Fibroblast of skin of left biceps (primary cell): ENCODE results near the gene AGXT.
A peak's percentile ranks its signal among the peaks of the same experiment; 100 is the strongest.
"Not testable (repeated sequence)": the region's sequence is repeated elsewhere in the genome, so short reads cannot be mapped to it uniquely, and the experiment has no call there.

Experiments
- DNase-seq, 2 experiments: peaks; one replicate each; pipeline ENCODE4 v3.0.0-alpha.2; 2013; ENCODE audit warnings: low read depth in 2 of 2

Gene AGXT

DNA sequence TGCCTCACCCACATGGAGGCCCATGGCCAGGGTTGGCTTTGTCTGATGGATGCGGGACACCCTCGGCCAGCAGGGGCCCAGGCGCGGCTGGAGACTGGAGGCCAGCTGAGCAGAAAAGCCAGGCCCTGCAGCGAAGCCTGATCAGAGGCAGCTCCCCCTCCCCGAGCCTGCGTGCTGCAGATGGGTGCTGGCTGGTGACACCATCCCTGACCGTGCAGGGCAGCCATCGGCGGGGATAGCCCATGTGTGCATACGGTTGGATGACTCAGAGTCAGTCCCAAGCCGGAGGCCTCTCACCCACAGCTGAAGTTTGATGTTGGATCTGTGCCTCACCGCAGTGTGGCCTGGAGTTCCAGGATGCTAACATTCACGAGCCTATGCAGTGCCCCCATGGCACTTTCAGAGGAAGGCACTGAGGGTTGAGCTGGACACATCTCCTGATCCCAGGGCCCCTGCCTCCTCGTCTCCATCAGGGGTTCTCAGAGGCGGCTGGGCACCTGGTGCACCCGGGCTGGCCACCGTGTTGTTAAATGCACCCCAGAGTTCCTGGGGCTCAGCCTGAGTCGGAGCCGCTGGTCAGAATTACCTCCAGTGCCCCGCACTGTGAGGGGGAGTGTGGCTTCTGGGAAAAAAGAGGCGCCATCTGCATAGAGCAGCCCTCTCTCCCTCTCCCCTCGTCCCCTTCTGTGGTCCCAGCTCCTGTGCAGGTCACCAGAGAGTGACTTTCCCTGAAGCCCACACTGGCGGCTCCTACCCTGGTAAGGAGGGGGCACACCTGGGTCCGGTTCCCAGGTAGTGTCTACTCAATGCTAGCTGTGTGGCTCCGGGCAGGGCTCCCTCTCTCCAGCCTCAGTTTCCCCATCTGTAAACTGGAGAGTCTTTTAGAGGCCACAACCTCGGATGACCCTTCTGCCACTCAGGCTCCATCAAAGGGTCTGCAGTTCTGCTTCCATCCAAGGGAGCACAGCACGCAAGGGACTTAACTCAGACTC is 29.2 kb upstream of the AGXT start:
- no peak for DNase-seq

DNA sequence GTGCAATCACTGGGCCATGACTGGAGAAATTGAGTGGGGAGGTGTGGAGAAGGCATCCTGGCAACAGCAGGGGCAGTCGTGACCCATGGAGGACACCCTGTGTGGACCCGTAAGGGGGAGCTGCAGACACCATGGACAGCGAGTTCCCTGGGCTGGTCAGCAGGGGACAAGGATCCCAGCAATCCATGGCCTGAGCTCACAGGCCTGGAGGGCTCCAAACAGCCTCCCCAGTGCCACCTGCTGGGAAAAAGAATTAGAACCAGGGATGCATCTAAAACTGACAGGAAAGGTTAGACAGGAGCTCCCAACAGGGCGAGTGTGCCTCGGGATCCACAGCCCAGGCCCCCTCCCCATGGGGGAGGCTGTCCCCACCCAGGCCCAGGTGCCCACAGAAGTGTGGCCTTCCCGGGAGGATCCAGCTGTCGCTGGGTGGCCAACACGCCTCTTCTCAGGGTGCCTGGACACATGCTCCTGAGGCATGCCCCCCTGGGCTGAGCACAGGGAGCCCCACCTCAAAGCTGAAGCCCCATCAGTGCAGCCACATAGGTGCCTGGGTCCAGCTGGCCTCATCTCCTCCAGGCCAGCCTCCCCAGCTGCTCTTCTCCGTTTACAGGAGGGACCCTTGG is 28.1 kb upstream of the AGXT start:
- DNase-seq: peak in 1 of 2 experiments; percentile 3

DNA sequence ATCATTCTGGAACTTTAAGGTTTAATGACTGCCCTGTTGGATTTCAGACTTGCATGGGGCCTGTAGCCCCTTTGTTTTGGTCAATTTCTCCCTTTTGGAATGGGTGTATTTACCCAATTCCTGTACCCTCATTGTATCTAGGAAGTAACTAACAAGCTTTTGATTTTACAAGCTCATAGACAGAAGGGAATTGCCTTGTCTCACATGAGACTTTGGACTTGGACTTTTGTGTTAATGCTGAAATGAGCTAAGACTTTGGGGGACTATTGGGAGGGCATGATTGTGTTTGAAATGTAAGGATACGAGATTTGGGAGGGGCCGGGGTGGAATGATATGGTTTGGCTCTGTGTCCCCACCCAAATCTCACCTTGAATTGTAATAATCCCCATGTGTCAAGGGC is 22.3 kb upstream of the AGXT start:
- DNase-seq: not testable (repeated sequence)

DNA sequence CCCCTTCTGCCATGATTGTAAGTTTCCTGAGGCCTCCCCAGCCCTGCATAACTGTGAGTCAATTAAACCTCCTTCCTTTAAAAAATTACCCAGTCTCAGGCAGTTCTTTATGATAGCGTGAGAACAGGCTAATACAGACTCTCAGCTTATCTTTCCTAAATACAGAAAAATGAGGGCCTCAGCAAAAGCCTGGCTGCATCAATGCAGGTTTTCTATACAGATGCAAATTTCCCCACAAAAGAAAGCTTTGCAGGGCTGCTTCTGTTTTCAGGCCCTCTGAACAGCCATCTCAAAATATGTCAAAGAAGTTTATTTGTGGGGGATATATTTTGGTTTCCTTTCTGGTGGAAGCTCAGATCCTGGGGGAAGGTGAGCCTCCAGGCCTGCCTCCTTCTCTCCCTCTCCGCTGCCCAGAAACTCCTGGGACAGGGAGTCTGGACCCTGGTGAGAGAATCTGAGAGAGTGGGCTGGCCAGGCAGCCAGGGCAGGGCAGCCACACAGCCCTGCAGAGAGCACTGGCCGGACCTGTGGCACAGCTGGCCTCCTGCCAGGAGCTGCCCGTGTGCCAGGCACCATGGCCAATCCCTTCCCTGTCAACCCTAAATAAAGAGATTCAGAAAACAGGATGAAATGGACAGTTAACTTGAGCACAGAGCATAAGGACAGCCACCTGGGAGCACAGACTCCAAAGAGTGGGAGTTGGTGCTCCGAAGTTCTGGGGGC is 21.6 kb upstream of the AGXT start:
- no peak for DNase-seq

DNA sequence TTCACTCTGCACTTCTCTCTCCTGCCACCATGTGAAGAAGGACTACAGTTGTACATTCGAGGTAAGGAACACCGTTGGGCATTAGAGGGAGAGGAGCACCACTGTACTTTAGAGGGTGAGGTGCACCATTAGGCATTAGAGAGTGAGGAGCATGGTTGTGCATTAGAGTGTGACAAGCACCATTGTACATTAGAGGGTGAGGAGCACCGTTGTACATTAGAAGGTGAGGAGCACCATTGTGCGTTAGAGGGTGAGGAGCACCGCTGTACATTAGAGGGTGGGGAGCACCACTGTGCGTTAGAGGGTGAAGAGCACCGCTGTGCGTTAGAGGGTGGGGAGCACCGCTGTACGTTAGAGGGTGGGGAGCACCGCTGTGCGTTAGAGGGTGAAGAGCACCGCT is 20.8 kb upstream of the AGXT start:
- DNase-seq: no peak

DNA sequence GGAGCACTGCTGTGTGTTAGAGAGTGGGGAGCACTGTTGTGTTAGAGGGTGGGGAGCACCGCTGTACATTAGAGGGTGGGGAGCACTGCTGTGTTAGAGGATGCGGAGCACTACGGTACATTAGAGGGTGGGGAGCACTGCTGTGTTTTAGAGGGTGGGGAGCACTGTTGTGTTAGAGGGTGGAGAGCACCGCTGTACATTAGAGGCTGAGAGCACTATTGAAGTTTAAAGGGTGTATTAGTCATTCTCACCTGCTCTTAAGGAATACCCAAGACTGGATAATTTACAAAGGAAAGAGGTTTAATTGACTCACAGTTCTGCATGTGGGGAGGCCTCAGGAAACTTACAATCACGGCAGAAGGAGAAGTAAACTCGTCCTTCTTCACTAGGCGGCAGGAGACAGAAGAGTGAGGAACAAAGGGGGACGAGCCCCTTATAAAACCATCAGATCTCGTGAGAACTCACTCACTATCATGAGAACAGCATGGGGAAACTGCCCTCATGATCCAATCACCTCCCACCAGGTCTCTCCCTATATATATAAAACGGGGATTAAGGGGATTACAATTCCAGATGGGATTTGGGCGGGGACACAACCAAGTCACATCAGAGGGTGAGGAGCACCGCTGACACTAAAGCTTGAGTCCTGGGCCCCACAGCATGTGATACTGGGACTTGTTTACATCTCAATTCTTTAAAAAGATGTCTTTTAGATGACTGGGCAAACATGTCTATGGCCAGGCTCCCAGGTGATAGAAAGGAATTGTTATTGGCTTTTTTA is 19.5 kb upstream of the AGXT start:
- DNase-seq: no peak

DNA sequence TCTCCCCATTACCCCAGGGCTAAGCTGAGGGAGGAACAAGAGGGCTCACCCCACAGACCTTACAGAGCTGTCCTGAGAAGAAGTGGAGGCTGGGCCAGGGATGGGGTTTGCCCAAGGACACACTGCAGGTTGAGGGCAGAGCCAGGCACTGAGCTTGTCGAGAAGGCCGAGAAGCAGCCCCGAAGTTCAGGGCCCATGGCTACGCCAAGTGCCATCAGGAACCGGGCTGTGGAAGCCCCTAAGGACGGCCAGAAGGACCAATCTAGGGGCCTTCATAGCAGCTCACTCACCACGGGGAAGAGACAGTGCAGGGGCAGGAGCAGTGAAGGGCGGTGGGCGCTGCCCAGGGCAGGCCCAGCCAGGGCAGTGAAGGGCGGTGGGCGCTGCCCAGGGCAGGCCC is 18.6 kb upstream of the AGXT start:
- no peak for DNase-seq

DNA sequence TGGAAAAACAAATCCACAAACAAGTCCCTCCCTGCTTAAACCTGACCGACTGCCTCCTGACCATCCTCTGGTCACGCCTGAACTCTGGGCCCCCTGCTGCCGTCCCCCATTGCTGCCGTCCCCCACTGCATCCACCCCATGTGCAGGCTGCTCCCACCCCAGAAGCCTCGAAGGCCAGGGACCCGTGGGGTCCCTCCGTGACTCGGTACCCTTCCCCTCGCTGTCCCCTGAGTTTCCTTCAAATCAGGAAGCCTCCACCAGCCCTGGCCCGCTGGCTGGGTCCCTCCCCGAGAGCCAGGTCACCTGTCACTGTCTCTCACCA is 17.9 kb upstream of the AGXT start:
- no peak for DNase-seq

DNA sequence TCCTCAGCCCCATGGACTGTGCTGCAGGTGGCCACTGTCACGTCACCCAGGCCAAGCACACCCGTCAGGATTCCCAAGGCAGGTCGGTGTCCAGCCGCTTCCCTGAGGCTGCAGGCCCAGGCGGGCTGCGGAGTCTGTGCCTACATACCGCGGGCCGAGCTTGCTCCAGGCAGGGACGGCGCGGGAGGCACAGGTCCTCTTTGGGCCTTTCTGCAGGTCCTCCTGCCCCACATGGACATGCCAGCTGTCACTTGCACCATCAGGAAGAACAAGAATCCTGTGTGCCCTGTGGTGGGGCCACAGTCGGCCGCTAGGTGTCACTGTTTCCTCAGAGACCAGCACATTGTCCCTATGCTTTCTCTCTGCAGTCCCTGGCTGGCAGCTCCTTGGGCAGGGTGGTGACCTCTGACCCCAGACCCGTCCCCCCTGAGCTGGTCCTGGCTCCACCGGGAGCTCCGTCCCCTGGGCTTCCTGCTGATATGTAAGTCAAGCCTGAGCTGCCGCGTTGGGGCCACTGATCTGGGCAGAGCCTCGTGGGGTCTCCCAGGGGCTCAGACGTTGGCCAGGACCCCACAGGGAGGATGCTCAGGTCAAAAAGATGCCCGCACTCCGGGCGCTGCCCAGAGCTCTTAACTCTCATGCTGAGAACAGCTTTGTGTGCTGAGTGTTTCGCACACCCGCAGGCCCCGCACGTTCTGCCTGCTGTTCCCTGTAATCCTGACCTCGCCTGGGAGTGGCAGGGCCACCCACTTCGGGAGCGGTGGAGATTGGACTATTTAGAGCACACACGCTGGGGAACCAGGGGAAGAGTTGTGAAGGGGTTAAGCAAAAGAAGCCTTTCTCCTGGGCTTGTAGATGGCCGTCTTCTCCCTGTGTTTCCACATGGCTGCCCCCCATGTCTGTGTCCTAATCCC is 17.3 kb upstream of the AGXT start:
- peak; percentile 19 to 33 for DNase-seq

DNA sequence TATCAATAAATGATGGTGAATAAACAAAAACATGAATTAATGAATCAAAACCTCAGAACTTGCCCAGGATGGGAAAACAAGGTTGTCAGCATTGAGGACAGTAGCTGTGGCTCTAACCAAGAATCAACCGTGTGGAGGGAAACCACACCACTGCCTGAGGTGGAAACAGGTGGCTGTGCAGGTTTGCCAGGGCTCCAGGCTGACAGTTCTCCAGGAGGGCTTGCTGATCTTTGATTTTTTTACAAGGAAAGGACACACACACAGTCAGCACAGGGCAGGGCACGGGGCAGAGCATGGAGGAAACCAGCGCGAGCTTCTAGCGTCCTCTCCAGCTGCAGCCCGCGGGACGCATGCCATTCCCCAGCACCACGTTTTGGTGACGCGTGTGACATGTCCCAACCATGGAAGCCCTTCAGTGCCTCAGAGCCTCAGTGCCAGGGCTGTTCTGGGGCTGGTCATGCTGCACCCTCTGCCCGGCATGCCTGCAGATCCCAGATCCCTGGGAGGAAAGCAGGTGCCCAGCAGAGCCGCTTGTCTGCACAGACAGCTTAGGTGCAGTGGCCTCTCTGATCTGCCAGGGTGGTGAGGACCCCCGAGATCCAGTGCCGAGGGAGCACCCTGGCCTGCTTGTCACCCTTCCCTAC is 15.8 kb upstream of the AGXT start:
- DNase-seq: no peak

DNA sequence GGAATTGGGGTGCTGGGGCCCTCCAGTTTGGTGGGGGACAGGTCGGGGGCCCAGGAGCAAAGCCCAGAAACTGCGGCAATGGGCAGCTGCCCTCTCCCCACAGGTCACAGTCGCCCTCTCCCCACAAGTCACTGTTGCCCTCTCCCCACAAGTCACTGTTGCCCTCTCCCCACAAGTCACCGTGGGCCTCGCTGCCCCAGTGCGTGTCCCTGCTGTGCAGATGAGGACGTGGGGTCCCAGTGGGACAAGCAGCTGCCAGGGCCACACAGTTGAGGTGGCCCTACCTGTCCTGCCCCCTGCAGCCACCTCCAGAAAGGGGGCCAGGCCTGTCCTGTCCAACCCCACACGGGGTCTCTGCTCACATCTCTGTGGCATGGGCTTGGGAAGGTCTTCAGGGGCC is 13.0 kb upstream of the AGXT start:
- no peak for DNase-seq

DNA sequence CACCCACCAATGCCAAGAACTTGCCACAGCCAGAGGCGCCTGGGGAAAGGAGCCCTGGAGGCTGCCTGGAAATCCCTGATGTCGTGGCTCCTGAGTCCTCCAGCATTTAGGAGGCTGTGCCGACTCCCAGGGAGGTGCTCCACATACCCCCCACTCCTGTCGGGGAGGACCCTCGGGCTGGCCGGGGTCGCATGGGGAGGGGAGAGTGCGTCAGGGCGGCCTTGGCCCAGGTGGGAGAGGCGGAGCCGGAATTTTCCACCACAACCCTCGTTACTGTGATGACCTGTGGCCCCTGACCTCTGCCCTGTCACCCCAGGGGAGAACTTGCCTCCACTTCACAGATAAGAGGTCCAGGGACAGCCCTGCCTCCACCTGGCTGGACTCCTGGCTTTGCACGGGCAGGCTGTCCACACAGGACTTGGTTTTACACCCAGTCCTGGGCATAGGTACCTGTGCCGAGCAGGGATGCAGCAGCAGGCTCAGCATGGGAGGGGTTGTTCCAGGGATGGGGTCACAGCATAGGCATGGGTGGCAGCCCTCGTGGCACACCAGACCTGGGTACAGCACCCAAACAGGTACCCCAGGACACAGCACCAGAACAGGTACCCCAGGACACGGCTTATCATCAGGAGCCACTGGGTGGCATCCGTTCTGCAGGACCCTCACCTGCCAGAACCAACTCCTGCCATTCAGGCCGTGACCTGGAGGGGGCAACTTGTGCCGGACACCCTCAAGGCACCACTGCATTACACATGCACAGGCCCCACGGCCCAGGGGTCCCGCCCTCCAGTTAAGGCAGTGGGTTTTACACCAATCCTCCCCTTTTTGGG is 12.3 kb upstream of the AGXT start:
- DNase-seq: no peak

DNA sequence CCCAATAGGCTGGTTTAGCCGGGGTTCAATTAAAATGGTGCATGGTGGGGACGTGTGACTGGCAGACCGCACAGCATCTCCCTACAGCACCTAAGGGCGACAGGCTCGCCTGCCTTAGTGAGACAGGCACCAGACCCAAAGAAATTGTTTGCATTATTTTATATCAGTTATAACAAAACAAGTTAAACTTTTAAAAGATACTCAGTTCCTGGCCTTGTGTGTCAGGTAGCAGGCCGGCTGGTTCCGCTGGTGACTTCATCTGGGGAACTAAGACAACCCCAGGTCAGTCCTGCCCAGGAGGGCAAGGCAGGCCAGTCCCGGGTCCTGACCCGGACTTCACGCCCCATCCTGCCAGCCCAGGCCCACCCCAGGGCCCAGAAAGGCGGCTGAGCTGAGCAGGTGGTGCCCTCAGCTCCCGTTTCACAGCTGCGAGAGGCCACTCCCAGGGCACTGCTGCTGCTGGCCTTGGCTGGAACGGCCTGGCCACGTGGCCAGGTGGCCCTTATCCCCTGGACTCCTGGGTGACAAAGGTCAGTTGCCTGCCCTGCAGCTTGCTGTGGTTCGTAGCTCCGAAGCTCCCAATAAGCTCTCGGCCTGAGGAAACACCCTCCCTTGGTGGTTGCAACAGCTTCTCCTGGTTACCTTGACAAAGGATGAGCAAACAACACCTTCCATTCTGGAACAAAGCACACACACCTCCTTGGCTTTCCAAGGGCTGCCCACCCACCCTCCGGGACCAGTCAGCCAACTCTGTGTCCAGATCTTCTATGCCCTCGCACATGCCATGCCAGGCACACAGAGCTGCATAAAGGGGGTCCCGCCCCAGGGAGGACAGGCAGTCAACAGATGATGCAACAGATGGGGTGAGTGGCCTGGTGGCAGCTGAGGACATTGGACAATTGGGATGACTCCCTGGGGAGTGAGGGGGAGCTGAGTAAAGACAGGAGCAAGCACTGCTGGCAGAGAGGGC is 11.3 kb upstream of the AGXT start:
- DNase-seq: no peak

DNA sequence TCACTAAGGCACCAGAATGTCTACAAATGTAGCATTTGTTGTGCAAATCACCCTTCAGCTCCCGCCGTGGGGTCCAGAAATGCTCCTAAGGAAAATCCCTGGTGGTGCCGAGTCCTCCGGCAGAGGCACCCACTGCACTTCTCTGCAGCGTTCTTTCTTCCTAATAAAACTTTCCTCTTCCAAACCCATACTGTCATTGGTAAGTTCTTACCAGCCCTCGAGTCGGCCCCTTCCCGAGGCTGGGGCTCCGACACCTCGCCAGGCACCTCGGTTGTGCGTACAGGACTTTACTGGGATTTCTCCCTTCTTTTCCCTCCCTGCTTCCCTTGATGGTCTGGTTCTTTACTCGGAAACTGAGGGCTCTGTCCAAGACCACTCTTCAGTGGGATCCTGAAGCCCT is 10.3 kb upstream of the AGXT start:
- DNase-seq: no peak

DNA sequence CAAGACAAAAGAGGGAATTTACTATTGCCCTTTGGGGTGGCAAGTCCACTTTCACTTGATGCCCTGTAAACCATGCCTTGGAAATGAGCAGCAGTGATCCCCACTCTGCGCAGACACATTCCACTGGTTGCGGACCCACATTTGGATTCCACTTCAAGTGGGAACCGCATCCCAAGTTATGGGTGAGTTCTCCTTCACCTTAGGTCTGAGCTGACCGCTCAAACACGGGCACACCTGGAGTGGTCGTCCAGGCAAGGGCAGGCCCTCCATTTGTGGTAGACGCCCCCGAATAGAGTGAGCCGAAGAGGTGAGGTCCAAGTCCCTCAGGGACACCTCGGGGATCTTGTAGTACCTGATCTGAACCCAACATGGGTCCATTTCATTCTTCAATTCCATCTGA is 9.8 kb upstream of the AGXT start:
- no peak for DNase-seq

DNA sequence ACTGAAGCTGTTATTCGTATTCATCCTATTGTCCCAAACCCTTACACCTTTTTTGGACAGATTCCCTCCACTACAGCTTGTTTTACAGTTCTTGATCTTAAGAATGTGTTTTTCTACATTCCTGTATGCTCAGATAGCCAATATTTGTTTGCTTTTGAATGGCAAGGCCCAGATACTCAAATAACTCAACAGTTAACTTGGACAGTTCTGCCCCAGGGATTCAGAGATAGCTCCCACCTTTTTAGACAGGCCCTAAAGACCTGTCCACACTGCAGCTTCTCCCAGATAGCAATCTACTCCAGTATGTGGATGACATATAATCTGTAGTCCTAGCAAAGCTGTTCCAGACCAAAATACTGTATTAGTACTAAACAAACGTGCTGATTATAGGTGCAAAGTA is 7.1 kb upstream of the AGXT start:
- no peak for DNase-seq

DNA sequence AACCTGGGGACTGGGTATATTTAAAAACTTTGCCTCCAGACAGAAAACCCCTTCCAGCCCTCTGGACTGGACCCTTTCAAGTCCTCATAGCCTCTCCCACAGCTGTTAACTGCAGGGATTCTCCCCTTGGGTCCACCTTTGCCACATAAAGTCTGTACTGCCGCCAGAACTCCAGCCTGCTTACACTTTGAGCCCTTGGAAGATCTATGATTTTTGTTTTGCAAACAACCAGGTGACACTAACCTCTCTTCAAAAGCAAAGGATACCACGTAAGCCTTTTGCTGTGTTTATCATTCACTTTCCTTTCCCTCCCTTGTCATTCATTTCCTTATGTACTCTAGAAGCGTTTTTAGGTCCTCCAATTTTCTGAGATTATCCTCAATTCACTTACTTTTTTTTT is 4.1 kb upstream of the AGXT start:
- no peak for DNase-seq

DNA sequence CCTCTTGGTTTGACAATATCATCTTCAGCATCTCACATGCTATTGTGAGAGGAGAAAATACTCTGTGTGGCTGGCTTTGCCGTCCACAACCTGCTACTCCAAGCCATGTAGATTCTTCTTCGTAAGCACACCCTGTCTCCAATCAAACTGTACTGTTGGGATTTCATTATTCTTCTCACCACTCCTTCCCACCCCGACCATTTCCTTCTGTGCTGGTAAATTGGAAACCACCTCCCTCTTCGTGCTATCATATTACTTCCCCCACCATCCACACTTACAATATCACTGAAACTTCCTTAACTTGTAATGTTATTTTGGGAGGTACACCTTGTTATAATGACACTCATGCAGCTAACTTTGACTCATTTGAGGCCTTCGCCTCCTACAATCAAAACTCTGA is 3.2 kb upstream of the AGXT start:
- no peak for DNase-seq
